ENCODE measurements around the gene MAGI2. TPM values are rescaled to one million over a fixed set of nuclear protein-coding genes. Genes with fewer than 3 reads are reported as not detected.

MAGI2 gene
- total RNA-seq, 4 donors from 2014 or later: 0.23 to 5.5 (median 0.45) TPM

GRCh38 chr7:78386520-78386919 is 1066.9 kb downstream of the MAGI2 start:
- Histone ChIP-seq H3K27me3 (no peaks in the 10 kb centered on the region), H3K36me3 (no peaks in the 10 kb centered on the region), H3K9me3 (no peaks in the 10 kb centered on the region), H3K27ac (no peak overlapping the region), H3K4me1 (no peaks in the 10 kb centered on the region), H3K4me3 (no peak overlapping the region)
- 75 to 92% methylated on average over 2 of the region's 2 CpGs for WGBS, 2 donors
- no peak for DNase-seq
- TF ChIP-seq CTCF (IDR thresholded peaks at IDR 0.05) (no peak), POLR2A (IDR thresholded peaks at IDR 0.05) (no peak)
- intact Hi-C loops (cut with DNase I): no loop called here

DNA sequence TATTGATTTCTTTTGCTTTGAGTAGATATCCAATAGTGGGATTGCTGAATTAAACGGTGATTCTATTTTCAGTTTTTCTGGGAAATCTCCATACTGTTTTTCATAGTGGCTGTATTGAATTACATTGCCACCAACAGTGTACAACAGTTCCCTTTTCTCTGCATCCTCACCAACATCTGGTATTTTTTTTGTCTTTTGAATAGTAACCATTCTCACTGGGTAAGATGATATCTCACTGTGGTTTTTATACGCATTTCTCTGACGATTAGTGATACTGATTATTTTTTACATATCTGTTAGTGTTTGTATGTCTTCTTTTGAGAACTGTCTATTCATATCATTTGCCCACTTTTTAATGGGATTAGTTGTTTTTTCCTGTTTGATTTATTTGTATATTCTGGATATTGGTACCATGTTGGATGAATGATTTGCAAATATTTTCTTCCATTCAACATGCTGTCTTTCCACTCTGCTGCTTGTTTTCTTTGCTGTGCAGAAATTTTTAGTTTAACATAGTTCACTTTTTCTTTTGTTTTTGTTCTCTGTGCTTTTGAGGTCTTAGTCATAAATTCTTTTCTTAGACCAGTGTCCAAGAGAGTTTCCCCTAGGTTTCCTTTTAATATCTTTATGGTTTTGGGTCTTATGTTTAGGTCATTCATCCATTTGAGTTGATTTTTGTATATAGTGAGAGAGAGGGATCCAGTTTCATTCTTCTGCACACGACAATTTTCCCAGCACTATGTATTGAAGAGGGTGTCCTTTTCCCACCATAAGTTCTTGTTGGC is 1070.2 kb downstream of the MAGI2 start:
- intact Hi-C loops (cut with DNase I): no loop called here
- H3K36me3 ChIP-seq: no peaks in the 10 kb centered on the region
- H3K27me3 ChIP-seq: no peaks in the 10 kb centered on the region
- H3K4me3 ChIP-seq: no peak overlapping the region
- H3K27ac ChIP-seq: no peak overlapping the region
- TF ChIP-seq CTCF (IDR thresholded peaks at IDR 0.05): no peak
- no peak for TF ChIP-seq POLR2A (IDR thresholded peaks at IDR 0.05)
- H3K9me3 ChIP-seq: no peaks in the 10 kb centered on the region
- H3K4me1 ChIP-seq: no peaks in the 10 kb centered on the region
- no peak for DNase-seq
- 81 to 88% methylated on average over 4 of the region's 4 CpGs for WGBS, 2 donors

- Histone ChIP-seq H3K27me3 (no peaks in the 10 kb centered on the region), H3K27ac (no peak overlapping the region), H3K4me3 (no peak overlapping the region), H3K9me3 (no peaks in the 10 kb centered on the region), H3K36me3 (no peaks in the 10 kb centered on the region), H3K4me1 (no peaks in the 10 kb centered on the region)
- TF ChIP-seq POLR2A (IDR thresholded peaks at IDR 0.05) (no peak), CTCF (IDR thresholded peaks at IDR 0.05) (no peak)
- 79 to 83% methylated on average over 1 of the region's 1 CpG for WGBS, 2 donors
- intact Hi-C loops (cut with DNase I): no loop called here
- DNase-seq: no peak
Measured at GRCh38 chr7:78379148-78379547, 1074.3 kb downstream of the MAGI2 start.

DNA sequence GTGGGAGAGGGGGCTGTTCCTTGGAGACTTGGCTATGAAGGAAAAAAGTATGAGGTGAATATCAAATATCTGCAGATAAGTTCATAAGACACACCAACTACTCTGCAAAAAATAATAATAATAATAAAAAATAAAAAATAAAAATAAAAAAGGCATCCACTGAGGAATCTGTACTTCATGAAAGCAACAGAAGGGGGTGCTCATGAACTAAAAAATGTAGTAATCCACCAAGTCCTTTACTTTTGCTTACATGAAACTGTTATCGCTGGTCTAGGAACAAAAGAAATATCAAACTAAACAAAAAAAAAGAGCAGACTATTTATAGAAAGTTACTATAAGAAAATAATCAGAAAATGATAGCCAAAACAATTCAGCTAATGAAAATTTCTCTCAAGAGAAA is 1075.9 kb downstream of the MAGI2 start:
- no peak for DNase-seq
- Histone ChIP-seq H3K4me1 (no peaks in the 10 kb centered on the region), H3K27me3 (no peaks in the 10 kb centered on the region), H3K27ac (no peak overlapping the region), H3K36me3 (no peaks in the 10 kb centered on the region), H3K9me3 (no peaks in the 10 kb centered on the region), H3K4me3 (no peak overlapping the region)
- 63 to 89% methylated on average over 1 of the region's 1 CpG for WGBS, 2 donors
- TF ChIP-seq CTCF (IDR thresholded peaks at IDR 0.05): no peak
- no peak for TF ChIP-seq POLR2A (IDR thresholded peaks at IDR 0.05)
- intact Hi-C loops (cut with DNase I): no loop called here

DNA sequence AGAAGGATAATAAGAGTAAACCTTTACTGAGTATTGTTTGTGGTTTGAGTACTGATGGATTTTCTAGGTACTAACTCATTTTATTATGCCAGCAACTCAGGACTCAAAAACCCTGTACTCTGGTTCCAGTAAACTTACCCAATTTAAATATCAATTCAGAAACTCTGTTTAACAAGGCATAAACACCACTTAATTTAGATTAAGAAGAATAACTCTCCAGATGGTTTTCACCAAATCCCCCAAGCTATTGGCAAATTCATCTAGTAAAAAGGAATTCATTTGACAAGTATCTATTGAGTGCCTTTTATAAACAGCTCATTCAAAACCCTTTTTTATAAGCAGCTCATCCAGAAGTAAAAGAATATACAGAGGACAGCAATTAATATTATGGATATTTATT is 1082.5 kb downstream of the MAGI2 start:
- H3K27ac ChIP-seq: no peak overlapping the region
- DNase-seq: no peak
- intact Hi-C loops (cut with DNase I): no loop called here
- no peaks in the 10 kb centered on the region for H3K27me3 ChIP-seq
- no peak overlapping the region for H3K4me3 ChIP-seq
- no peaks in the 10 kb centered on the region for H3K36me3 ChIP-seq
- TF ChIP-seq POLR2A (IDR thresholded peaks at IDR 0.05) (no peak), CTCF (IDR thresholded peaks at IDR 0.05) (no peak)
- no peaks in the 10 kb centered on the region for H3K9me3 ChIP-seq
- no peaks in the 10 kb centered on the region for H3K4me1 ChIP-seq

Data from esophagus squamous epithelium (tissue), 5 donors.